SJSA1 (cell line): ENCODE results near the gene MACROH2A1. TPM values are rescaled to one million over a fixed set of nuclear protein-coding genes. Genes with fewer than 3 reads are reported as not detected.
A peak's percentile ranks its signal among the peaks of the same experiment; 100 is the strongest.

ENCODE experiments used
- DNase-seq, 2 experiments: peaks; one replicate each; pipeline ENCODE4 v3.0.0-alpha.2; 2015 to 2020; ENCODE audit warnings: low spot score in 2 of 2, low read depth in 1 of 2
- H3K27ac ChIP-seq: fragments of 250-450 bp; sonication (Bioruptor Pico); 2 replicates; pipeline ENCODE4 v1.5.1; 2020; ENCODE audit warnings: mild to moderate bottlenecking, moderate library complexity
- H3K27me3 ChIP-seq: fragments of 250-450 bp; sonication (Bioruptor Pico); replicated peaks from 2 replicates; pipeline ENCODE4 v1.5.1; 2020; ENCODE audit warnings: mild to moderate bottlenecking, moderate library complexity
- H3K36me3 ChIP-seq: fragments of 250-450 bp; sonication (Bioruptor Pico); 2 replicates; pipeline ENCODE4 v1.5.1; 2020; ENCODE audit warnings: mild to moderate bottlenecking
- H3K4me1 ChIP-seq: fragments of 250-450 bp; sonication (Bioruptor Pico); replicated peaks from 2 replicates; pipeline ENCODE4 v1.6.1; 2021; ENCODE audit warnings: mild to moderate bottlenecking
- H3K4me3 ChIP-seq: fragments of 250-450 bp; sonication (Bioruptor Pico); 2 replicates; pipeline ENCODE4 v1.5.1; 2020; ENCODE audit warnings: mild to moderate bottlenecking
- H3K9me3 ChIP-seq: fragments of 250-450 bp; sonication (Bioruptor Pico); replicated peaks from 2 replicates; pipeline ENCODE4 v1.5.1; 2020; ENCODE audit warnings: mild to moderate bottlenecking
- total RNA-seq: library from RNA; depleted of rRNA; stranded (reverse); fragments of >200 nt; shearing (Covaris generic); gene quantifications from 2 replicates; pipeline ENCODE4 v1.2.3, GENCODE V29; 2014; rRNA removed

Gene MACROH2A1
- 337 and 463 TPM in 2 replicates for total RNA-seq

DNA sequence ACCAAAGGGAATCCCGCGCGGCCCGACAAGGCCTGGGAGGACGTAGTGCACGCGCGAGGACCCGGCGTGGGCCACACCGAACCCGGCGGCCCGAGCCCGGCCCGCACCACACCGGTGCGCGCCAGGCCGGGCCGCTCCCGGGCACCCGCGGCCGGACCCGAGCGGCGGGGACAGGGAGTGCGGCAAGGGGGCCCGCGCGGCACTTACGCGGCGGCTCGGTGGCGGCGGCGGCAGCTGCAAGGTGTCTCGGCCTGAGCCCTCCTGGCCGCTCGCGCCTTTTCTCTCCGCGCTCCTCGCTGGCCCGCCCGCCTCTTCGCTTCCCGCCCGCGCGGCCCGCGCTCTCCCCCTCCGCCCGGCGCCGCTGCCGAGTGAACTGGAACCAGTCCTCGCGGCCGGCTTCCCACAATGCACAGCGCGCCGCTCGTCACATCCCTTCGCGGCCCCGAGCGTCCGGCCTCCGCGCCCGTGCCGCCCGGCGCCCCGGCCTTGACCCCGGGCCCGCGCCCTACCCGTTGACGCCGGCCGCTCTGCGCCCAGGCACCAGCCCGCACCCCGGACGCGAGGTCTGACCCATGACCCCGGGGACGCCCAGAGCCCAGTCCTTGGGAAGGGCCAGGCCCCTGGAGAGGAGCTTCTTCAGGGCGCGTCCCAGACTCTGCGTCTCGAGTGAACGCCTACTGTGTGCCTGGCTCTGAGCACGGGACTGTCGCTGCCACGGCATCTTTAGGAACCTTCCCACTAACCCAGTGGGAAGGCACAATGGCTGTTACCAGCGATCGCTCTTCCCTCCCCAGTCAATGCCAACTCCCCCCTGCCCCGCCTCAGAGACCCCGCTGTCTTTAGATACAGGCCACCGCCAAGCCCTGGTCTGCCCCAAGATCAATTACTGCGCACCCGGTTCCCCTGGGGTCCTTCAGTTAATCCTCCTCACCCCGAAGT, at the start of gene MACROH2A1:
Gene MACROH2A1, minus strand, starts transcription at position 377 of the 939 bp plus-strand sequence. CDS start 10,138 bp downstream, outside the sequence.
- no peaks in the 10 kb centered on the region for H3K27me3 ChIP-seq
- DNase-seq = peak; percentile 80 to 91
- peak within 1 kb of the TSS; percentile 88 for H3K4me3 ChIP-seq
- peaks cover 25% of the 10 kb centered on the region for H3K4me1 ChIP-seq
- no peaks in the 10 kb centered on the region for H3K9me3 ChIP-seq
- H3K27ac ChIP-seq = peak within 1 kb of the TSS; percentile 88
- peaks cover 18% of the 10 kb centered on the region for H3K36me3 ChIP-seq

DNA sequence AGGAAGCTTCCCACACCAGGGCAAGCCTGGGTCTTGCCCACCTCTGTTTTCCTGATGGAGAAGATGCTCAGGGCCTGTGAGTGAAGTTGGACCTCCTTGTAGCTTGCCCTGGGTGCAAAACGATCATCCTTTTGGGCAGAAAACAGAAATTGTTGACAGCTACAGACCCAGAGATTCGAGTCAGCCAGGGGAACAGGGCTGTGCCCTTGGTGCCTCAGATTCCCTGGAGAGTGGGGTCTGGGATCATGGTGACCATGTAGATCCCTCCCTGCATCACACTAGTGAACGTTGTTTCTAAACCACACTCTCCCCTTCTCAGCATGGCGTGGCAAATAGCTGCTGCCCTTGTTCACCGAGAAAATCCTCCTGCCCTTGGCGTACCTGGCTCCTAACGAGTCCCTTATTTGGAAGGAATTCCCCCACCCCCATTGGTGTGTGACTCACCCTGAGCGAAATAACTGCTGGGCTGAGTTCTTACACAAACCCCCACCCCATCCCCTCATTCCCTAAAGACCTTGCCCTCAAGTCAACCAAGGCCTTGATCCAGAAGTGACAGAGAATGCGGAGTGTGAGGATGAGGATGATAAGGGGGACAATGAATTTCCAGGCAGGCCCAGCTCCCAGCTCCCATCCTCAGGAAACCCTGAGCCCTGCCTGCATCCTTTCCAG, 49.2 kb upstream of the MACROH2A1 start:
- H3K4me3 ChIP-seq = no peak overlapping the region
- H3K9me3 ChIP-seq = no peaks in the 10 kb centered on the region
- no peak for DNase-seq
- H3K4me1 ChIP-seq = no peaks in the 10 kb centered on the region
- H3K27me3 ChIP-seq = peaks cover 9% of the 10 kb centered on the region
- no peak overlapping the region for H3K27ac ChIP-seq
- no peaks in the 10 kb centered on the region for H3K36me3 ChIP-seq

DNA sequence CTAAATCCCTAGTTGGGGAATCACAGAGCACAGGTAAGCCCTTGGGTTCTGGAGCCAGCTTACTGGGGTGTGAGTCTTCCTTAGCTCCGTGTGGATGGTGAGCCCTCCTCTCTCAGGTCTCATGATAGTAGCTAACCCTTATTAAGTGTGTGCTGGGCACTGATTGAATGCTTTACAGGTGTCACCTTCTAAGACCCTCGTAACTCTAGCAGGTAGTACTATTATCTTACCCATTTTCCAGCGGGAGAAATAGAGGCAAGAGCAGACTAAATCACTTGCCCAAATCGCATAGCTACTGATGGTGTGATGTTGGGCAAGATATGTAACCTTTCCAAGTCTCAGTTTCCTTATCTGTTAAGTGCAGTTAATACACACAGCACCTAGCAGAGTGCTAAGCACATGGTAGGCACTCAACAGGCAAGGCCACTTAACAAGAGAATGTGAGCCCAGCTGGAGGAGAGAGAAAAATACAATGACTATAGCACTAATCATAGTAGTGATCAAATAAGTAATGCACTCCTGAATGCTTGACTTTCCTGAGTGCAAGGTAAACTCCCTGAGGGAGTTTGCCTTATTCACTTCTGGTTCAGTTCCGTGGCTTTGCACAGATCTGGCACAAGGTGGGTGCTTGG, 48.4 kb upstream of the MACROH2A1 start, which contains the start of gene DCANP1:
Gene DCANP1, minus strand, starts transcription at position 51 of the 632 bp plus-strand sequence. CDS start 240 bp downstream, outside the sequence.
- DNase-seq = no peak
- Histone ChIP-seq H3K4me1 (no peaks in the 10 kb centered on the region), H3K27me3 (peaks cover 7% of the 10 kb centered on the region; the same call in 1 of the 2 replicates), H3K9me3 (no peaks in the 10 kb centered on the region), H3K4me3 (no peak within 1 kb of the TSS), H3K36me3 (no peaks in the 10 kb centered on the region), H3K27ac (no peak within 1 kb of the TSS)

DNA sequence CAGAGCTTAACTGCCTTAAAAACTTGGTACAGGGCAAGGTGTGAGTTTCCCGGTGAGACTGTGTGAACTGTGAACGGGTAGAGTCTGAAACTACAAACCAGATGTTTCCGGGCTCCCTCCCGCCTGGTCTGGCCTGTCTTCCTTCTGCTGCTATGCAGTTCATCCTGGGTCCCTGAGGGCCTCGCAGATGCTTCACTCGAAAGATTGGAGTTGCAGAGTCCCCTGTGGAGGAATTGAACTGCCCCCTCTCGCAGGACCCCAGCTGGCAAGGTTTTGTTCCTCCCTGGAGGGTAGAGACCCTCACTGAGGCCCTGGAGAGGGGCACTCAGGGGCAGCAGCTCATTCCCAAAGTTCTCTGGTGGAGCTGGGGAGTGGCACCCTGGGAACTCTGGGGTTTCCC, 47.6 kb upstream of the MACROH2A1 start:
- no peaks in the 10 kb centered on the region for H3K36me3 ChIP-seq
- peaks cover 7% of the 10 kb centered on the region; the same call in 1 of the 2 replicates for H3K27me3 ChIP-seq
- DNase-seq = peak in 1 of 2 experiments; percentile 38
- H3K4me3 ChIP-seq = no peak overlapping the region
- no peaks in the 10 kb centered on the region for H3K9me3 ChIP-seq
- no peak overlapping the region for H3K27ac ChIP-seq
- no peaks in the 10 kb centered on the region for H3K4me1 ChIP-seq

DNA sequence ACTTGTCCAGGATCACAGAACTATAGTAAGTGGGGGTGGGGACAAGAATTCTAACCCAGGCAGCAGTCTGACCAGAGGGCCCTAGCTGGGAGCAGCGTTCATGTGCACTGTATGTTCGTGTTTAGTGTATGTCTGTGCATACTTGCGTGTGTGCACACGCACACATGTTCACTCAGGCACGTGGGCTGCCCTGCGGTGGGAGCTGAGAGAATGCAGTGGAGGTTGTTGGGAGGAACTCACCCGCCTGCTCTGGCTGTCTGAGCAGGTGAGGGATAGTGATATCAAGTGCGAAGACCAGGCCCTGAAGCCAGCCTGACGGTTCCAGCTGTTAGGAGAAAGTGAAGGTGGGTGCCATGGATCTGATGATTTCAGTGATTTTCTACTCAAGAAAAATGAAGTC, 47.2 kb upstream of the MACROH2A1 start:
- Histone ChIP-seq H3K4me1 (no peaks in the 10 kb centered on the region), H3K4me3 (no peak overlapping the region), H3K9me3 (no peaks in the 10 kb centered on the region), H3K27me3 (peaks cover 7% of the 10 kb centered on the region; the same call in 1 of the 2 replicates), H3K36me3 (no peaks in the 10 kb centered on the region), H3K27ac (no peak overlapping the region)
- DNase-seq = peak in 1 of 2 experiments; percentile 28

DNA sequence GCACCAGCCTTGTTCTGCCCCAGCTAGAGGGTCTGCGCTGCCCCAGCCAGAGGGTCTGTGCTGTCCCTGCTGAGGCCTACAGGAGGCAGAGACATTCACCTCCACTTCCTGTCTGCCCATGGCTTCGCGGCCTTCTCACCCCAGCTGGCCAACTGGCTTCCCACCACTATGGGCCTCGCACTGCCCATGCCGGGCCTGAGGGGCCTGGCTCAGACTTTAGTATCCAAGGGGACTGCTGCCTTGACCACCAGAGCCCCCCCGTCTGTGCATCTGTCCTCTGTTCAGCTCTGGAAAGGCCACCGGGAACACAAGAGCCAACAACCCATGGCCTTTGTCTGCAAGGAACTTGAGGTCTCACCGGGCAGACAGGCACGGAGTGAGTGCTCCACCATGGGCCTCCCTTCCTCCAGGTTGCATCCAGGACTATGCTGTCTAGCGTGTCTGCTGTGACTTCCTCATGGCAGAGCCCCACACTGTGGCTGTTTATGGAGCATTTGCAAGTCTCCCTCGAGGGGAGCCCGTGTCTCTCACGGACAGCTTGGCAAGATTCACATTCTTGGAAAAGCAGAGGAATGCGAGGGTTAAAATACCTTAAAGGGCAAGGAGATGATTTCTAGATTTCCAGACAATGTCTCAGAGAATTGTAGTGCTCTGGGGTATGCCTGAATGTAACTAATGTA, 46.4 kb upstream of the MACROH2A1 start:
- H3K4me3 ChIP-seq = no peak overlapping the region
- peaks cover 7% of the 10 kb centered on the region; the same call in 1 of the 2 replicates for H3K27me3 ChIP-seq
- peak in 1 of 2 experiments; percentile 36 for DNase-seq
- H3K9me3 ChIP-seq = no peaks in the 10 kb centered on the region
- no peaks in the 10 kb centered on the region for H3K36me3 ChIP-seq
- H3K4me1 ChIP-seq = no peaks in the 10 kb centered on the region
- no peak overlapping the region for H3K27ac ChIP-seq

DNA sequence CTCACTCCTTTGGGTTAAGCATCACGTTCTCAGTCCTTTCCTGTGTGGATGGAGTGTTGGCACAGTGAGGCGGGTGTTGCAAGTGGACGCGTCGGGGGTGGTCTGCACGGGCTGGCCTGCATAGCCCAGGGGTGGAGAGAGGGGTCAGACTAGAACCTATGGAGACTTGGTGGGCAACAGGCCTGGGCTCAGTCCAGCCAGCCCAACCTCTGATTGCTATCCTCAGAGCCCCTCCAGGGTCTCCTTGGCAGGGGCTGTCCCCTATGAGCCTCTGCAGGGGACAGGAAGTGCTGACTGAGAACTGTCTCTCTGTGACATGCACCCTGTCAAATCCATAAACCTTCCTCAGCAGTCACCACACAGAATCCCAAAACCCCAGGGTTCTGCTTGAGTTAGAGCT, 45.9 kb upstream of the MACROH2A1 start:
- Histone ChIP-seq H3K36me3 (no peaks in the 10 kb centered on the region), H3K27ac (no peak overlapping the region), H3K27me3 (peaks cover 1% of the 10 kb centered on the region; the same call in 1 of the 2 replicates), H3K9me3 (no peaks in the 10 kb centered on the region), H3K4me3 (no peak overlapping the region), H3K4me1 (no peaks in the 10 kb centered on the region)
- peak in 1 of 2 experiments; percentile 33 for DNase-seq

DNA sequence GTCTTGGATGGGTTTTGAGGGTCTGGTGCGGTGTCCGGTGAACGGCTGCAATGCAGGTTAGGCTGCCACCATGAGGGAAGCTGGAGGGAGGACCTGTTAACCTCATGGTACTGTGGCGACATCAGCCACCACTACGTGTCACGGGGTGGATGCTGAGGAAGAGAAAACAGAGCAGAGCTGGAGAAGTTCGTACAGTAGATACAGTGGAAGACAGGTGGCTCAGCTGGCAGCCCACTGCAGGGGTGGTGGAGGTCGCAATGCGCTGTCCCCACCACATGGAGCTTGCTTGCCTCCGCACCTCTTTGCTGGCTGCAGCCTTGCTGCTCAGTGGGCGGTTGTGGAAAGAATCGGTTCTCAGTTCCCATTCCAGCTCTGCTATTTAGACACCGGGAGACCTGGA, 45.3 kb upstream of the MACROH2A1 start:
- Histone ChIP-seq H3K9me3 (no peaks in the 10 kb centered on the region), H3K36me3 (no peaks in the 10 kb centered on the region), H3K4me3 (no peak overlapping the region), H3K27me3 (no peaks in the 10 kb centered on the region), H3K4me1 (no peaks in the 10 kb centered on the region), H3K27ac (no peak overlapping the region)
- DNase-seq = peak in 1 of 2 experiments; percentile 42

DNA sequence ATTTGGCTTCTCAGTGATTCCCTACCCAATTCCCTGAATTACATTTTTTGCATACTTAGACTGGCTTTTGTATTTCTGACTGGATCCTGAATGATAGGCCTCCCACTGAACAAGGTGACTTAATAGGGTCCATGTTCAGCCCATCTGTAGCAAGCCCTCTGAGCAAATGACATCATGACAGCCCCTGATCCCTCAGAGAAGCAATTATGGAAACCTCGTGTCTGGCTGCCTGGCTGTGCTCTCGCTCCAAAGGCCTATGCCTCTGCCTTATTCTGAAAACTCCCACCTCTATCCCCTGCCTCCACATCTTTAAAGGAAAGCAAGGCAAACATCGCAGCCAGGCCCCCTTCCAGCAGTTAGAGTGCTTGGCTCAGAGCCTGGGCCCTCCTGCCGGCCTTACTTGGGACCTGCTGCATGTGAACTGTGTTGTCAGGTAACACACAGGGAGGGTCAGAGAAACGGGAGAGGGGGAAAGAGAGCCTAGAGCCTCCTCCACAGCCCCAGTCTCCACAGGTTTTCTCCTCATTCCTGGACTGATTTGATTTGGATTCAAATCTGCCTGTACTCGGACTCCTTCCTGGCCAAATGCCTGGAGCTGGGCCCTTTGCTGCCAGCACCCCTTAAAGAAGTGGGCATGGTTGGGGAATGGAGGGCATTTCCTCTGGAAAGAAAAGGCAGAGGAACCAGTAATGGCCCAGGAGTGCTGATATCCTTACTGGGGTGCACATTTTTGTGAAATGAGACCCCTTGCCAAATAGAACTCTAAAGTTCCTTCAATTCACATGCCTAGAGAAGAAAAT, 44.3 kb upstream of the MACROH2A1 start:
- DNase-seq = peak in 1 of 2 experiments; percentile 38
- H3K27me3 ChIP-seq = no peaks in the 10 kb centered on the region
- H3K9me3 ChIP-seq = no peaks in the 10 kb centered on the region
- H3K27ac ChIP-seq = no peak overlapping the region
- no peaks in the 10 kb centered on the region; the same call in 1 of the 2 replicates for H3K4me1 ChIP-seq
- no peak overlapping the region for H3K4me3 ChIP-seq
- H3K36me3 ChIP-seq = no peaks in the 10 kb centered on the region

DNA sequence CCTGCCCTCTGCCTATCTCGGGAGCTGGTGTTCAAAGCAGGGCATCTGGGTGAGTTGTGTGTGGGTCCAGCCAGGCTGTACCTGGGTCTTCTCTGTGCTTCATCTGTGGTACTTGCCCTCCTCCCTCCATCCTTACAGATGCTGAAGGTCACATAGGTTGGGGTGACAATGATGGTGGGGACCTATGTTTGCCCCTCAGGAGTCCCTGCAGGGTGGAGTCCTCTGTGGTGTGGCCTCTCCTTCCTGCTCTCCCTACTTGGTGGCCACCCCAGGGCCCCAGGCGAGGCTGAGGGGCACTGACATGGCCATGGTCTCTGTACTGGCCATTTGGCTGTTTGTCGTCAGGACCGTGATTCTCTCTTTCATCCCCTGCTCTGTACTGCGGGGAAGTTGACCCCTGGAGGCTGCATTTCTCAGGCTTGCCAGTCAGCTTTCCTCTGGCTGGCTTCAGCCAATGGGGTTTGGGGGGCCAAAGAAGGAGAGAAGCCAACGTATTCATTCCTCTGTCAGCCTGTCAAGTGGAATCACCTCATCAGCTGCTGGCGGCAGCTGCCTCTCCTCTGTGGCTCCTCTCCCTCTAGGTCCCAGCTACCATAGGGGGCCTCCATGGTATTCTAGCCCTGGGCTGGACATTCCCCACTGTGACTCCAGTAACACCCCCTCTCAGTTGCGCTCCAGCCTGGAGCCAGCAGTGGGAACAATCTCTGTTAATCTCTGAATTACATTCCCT, 43.6 kb upstream of the MACROH2A1 start:
- H3K27me3 ChIP-seq = no peaks in the 10 kb centered on the region
- H3K4me1 ChIP-seq = peaks cover 7% of the 10 kb centered on the region
- no peak overlapping the region for H3K27ac ChIP-seq

DNA sequence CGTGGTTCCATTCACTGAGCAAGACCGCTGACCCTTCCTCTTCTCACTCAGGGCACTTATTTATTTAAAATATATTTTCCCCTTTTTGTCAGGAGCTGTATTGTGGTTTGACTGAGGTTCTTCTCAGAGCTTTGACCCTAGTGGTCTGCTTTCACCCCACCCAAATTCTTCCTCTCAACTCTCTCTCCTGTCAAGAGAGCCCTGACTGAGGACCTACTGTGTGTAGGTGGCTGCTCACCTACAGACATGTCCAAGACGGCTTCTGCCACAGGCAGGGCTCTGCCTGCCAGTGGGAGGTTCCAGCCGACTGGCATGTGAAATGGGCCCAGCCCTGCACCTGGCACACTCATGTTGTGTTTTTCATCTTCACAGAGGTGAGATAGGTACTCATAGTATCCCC, 42.9 kb upstream of the MACROH2A1 start:
- Histone ChIP-seq H3K4me3 (no peak overlapping the region), H3K36me3 (no peaks in the 10 kb centered on the region), H3K27me3 (no peaks in the 10 kb centered on the region), H3K4me1 (peaks cover 7% of the 10 kb centered on the region), H3K27ac (no peak overlapping the region), H3K9me3 (no peaks in the 10 kb centered on the region)
- DNase-seq = peak in 1 of 2 experiments; percentile 22

More for the DNA sequence above, 43.6 kb upstream of the MACROH2A1 start:
- Histone ChIP-seq H3K9me3 (no peaks in the 10 kb centered on the region), H3K36me3 (no peaks in the 10 kb centered on the region), H3K4me3 (no peak overlapping the region)
- DNase-seq = peak in 1 of 2 experiments; percentile 36

DNA sequence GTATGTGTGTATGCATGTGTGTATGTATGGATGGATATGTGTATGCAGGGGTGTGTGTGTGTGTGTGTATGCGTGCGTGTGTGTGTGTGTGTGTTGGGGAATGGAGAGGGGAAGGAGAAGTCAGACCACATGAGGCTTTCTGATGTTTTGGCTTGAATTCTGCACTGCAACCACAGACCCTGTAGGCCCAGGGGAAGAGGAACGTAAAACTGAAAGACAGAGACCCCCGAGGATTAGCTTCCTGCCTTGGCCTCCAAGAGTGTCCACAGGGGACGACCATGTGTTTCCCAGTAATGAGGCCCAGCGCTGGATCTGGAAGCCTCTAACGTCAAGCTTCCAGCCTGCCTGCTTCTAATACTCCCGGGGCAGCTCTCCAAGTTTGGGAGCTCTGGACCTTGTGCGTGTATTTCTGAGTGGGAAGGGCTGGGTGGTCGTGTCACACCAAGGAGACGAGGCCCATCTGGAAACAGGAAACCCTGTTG, 42.4 kb upstream of the MACROH2A1 start:
- DNase-seq = peak in 1 of 2 experiments; percentile 39
- H3K4me1 ChIP-seq = peaks cover 7% of the 10 kb centered on the region

More for the DNA sequence above, 42.4 kb upstream of the MACROH2A1 start:
- Histone ChIP-seq H3K4me3 (no peak overlapping the region), H3K36me3 (no peaks in the 10 kb centered on the region), H3K27ac (no peak overlapping the region), H3K27me3 (no peaks in the 10 kb centered on the region), H3K9me3 (no peaks in the 10 kb centered on the region)
